SK-N-SH treated with all-trans-retinoic acid at 6 μM for 48 hours (cell line): ENCODE data around the gene OSCAR.

ENCODE experiments used
- ATAC-seq: fragments of 200-7000 bp; cut with Tn5 transposase; 3 replicates; pipeline ENCODE4 v1.9.1; 2020; ENCODE audit warnings: mild to moderate bottlenecking, moderate library complexity
- ARNTL ChIP-seq: fragments of 450-650 bp; formaldehyde crosslinking; IDR thresholded peaks from 2 replicates; pipeline ENCODE4 v1.5.0; 2020; ENCODE audit warnings: low read depth, mild to moderate bottlenecking, moderate library complexity, borderline replicate concordance
- BACH2 ChIP-seq: fragments of 250-450 bp; sonication (Bioruptor Pico); IDR thresholded peaks from 2 replicates; pipeline ENCODE4 v1.9.0; 2021; ENCODE audit warnings: mild to moderate bottlenecking, borderline replicate concordance
- CREB5 ChIP-seq: fragments of 250-450 bp; sonication (Bioruptor Pico); IDR thresholded peaks from 2 replicates; pipeline ENCODE4 v1.5.1; 2020; ENCODE audit warnings: low read depth, mild to moderate bottlenecking, moderate library complexity
- CSDC2 ChIP-seq: fragments of 250-450 bp; sonication (Bioruptor Pico); IDR thresholded peaks from 2 replicates; pipeline ENCODE4 v1.5.0; 2020; ENCODE audit warnings: mild to moderate bottlenecking, moderate library complexity
- CSRNP3 ChIP-seq: fragments of 250-450 bp; sonication (Bioruptor Pico); IDR thresholded peaks from 2 replicates; pipeline ENCODE4 v1.5.1; 2021; ENCODE audit warnings: mild to moderate bottlenecking, moderate library complexity
- ESRRG ChIP-seq: fragments of 250-450 bp; sonication (Bioruptor Pico); IDR thresholded peaks from 2 replicates; pipeline ENCODE4 v1.6.1; 2021; ENCODE audit warnings: mild to moderate bottlenecking
- GLIS3 ChIP-seq: fragments of 250-450 bp; sonication (Bioruptor Pico); IDR thresholded peaks from 2 replicates; pipeline ENCODE4 v1.5.0; 2020; ENCODE audit warnings: mild to moderate bottlenecking, moderate library complexity
- ISL1 ChIP-seq: fragments of 250-450 bp; sonication (Bioruptor Pico); IDR thresholded peaks from 2 replicates; pipeline ENCODE4 v2.1.2; 2022; ENCODE audit warnings: mild to moderate bottlenecking, moderate library complexity
- OSR1 ChIP-seq: fragments of 250-450 bp; sonication (Bioruptor Pico); IDR thresholded peaks from 2 replicates; pipeline ENCODE4 v1.8.0; 2022; ENCODE audit warnings: moderate library complexity, mild to moderate bottlenecking, inconsistent platforms
- PATZ1 ChIP-seq: fragments of 250-450 bp; sonication (Bioruptor Pico); IDR thresholded peaks from 2 replicates; pipeline ENCODE4 v1.8.0; 2020; ENCODE audit warnings: mild to moderate bottlenecking, moderate library complexity, borderline replicate concordance
- POU6F1 ChIP-seq: fragments of 250-450 bp; sonication (Bioruptor Pico); IDR thresholded peaks from 2 replicates; pipeline ENCODE4 v1.8.0; 2021; ENCODE audit warnings: low read depth, mild to moderate bottlenecking, moderate library complexity, borderline replicate concordance
- RARB ChIP-seq: fragments of 250-450 bp; sonication (Bioruptor Pico); IDR thresholded peaks from 2 replicates; pipeline ENCODE4 v1.8.0; 2021; ENCODE audit warnings: mild to moderate bottlenecking, moderate library complexity
- SNAI2 ChIP-seq: fragments of 250-450 bp; sonication (Bioruptor Pico); IDR thresholded peaks from 2 replicates; pipeline ENCODE4 v1.5.0; 2020; ENCODE audit warnings: mild to moderate bottlenecking, moderate library complexity
- TCF4 ChIP-seq: fragments of 250-450 bp; sonication (Bioruptor Pico); IDR thresholded peaks from 2 replicates; pipeline ENCODE4 v1.8.0; 2021; ENCODE audit warnings: mild to moderate bottlenecking, moderate library complexity, borderline replicate concordance
- TOX ChIP-seq: fragments of 250-450 bp; sonication (Bioruptor Pico); IDR thresholded peaks from 2 replicates; pipeline ENCODE4 v1.8.0; 2021; ENCODE audit warnings: mild to moderate bottlenecking, moderate library complexity, borderline replicate concordance
- TSHZ2 ChIP-seq: fragments of 250-450 bp; sonication (Bioruptor Pico); IDR thresholded peaks from 2 replicates; pipeline ENCODE4 v1.5.0; 2020; ENCODE audit warnings: mild to moderate bottlenecking, moderate library complexity
- ZC3H10 ChIP-seq: fragments of 250-450 bp; sonication (Bioruptor Pico); IDR thresholded peaks from 2 replicates; pipeline ENCODE4 v1.5.1; 2021; ENCODE audit warnings: mild to moderate bottlenecking, moderate library complexity
- ZFP3 ChIP-seq: fragments of 250-450 bp; sonication (Bioruptor Pico); IDR thresholded peaks from 2 replicates; pipeline ENCODE4 v1.5.0; 2020; ENCODE audit warnings: mild to moderate bottlenecking, moderate library complexity
- ZFP30 ChIP-seq: fragments of 450-650 bp; formaldehyde crosslinking; IDR thresholded peaks from 2 replicates; pipeline ENCODE4 v1.5.0; 2022; ENCODE audit warnings: mild to moderate bottlenecking, moderate library complexity
- ZNF565 ChIP-seq: fragments of 450-650 bp; formaldehyde crosslinking; conservative IDR thresholded peaks from 2 replicates; pipeline ENCODE4 v1.5.0; 2020; ENCODE audit warnings: low read depth, mild to moderate bottlenecking, moderate library complexity
- ZNF70 ChIP-seq: fragments of 450-650 bp; formaldehyde crosslinking; IDR thresholded peaks from 2 replicates; pipeline ENCODE4 v1.5.0; 2020; ENCODE audit warnings: mild to moderate bottlenecking, moderate library complexity
- ZNF8 ChIP-seq: fragments of 450-650 bp; formaldehyde crosslinking; IDR thresholded peaks from 2 replicates; pipeline ENCODE4 v1.5.0; 2020; ENCODE audit warnings: mild to moderate bottlenecking, moderate library complexity

The OSCAR gene

GRCh38 chr19:54136864-54137698 lies 36.5 kb upstream of the OSCAR start:
- ATAC-seq, result peak; percentile 90
- TF ChIP-seq ISL1 (CRISPR knock-in tag) (no peak), BACH2 (CRISPR knock-in tag) (no peak), TOX (CRISPR knock-in tag) (no peak), GLIS3 (CRISPR knock-in tag) (no peak), ZNF70 (CRISPR knock-in tag) (no peak), ZNF8 (CRISPR knock-in tag) (no peak), ESRRG (CRISPR knock-in tag) (no peak), CREB5 (CRISPR knock-in tag) (no peak), TCF4 (CRISPR knock-in tag) (no peak), ZFP30 (CRISPR knock-in tag) (no peak), ZNF565 (CRISPR knock-in tag) (no peak), OSR1 (CRISPR knock-in tag) (no peak), RARB (CRISPR knock-in tag) (no peak), CSDC2 (CRISPR knock-in tag) (no peak)

- TF ChIP-seq POU6F1 (CRISPR knock-in tag), result no peak
- no peak for TF ChIP-seq GLIS3 (CRISPR knock-in tag)
- TF ChIP-seq CSDC2 (CRISPR knock-in tag), result no peak
- no peak for TF ChIP-seq RARB (CRISPR knock-in tag)
- TF ChIP-seq ISL1 (CRISPR knock-in tag), result no peak
- TF ChIP-seq TSHZ2 (CRISPR knock-in tag), result no peak
- no peak for TF ChIP-seq ESRRG (CRISPR knock-in tag)
- no peak for TF ChIP-seq ZNF565 (CRISPR knock-in tag)
- no peak for TF ChIP-seq ZFP30 (CRISPR knock-in tag)
- TF ChIP-seq TCF4 (CRISPR knock-in tag), result no peak
- no peak for TF ChIP-seq ZC3H10 (CRISPR knock-in tag)
- TF ChIP-seq CREB5 (CRISPR knock-in tag), result no peak
- no peak for TF ChIP-seq ZFP3 (CRISPR knock-in tag)
- TF ChIP-seq CSRNP3 (CRISPR knock-in tag), result no peak
- TF ChIP-seq SNAI2 (CRISPR knock-in tag), result no peak
- TF ChIP-seq PATZ1, result no peak
- TF ChIP-seq ARNTL (CRISPR knock-in tag), result no peak
- TF ChIP-seq TOX (CRISPR knock-in tag), result no peak
- TF ChIP-seq, all 23 proteins: peak for 0
- peak; percentile 4 for ATAC-seq
Measured at GRCh38 chr19:54136086-54136863, 35.7 kb upstream of the OSCAR start.
